HFFc6 (cell line): ENCODE data around the gene MRGPRX2. TPM values are rescaled to one million over a fixed set of nuclear protein-coding genes. Genes with fewer than 3 reads are reported as not detected.
A peak's percentile ranks its signal among the peaks of the same experiment; 100 is the strongest.

Source experiments
- DNase-seq: peaks from one replicate; pipeline ENCODE4 v3.0.0-alpha.2; 2018
- H3K27ac Mint-ChIP-seq: 2 replicates; pipeline ENCODE4 v1.8.0; 2020; ENCODE audit warnings: mild to moderate bottlenecking, mixed read lengths
- H3K27me3 Mint-ChIP-seq: 2 replicates; pipeline ENCODE4 v1.8.0; 2021; ENCODE audit warnings: mild to moderate bottlenecking, moderate library complexity, mixed read lengths; ENCODE audit not compliant: insufficient read depth
- H3K36me3 Mint-ChIP-seq: 2 replicates; pipeline ENCODE4 v1.8.0; 2021; ENCODE audit warnings: low read depth, mixed read lengths
- H3K4me1 Mint-ChIP-seq: 2 replicates; pipeline ENCODE4 v1.8.0; 2020; ENCODE audit warnings: low read depth, mixed read lengths
- H3K4me3 Mint-ChIP-seq: 2 replicates; pipeline ENCODE4 v1.8.0; 2020; ENCODE audit warnings: mild to moderate bottlenecking, moderate library complexity, mixed read lengths
- H3K9me3 Mint-ChIP-seq: 2 replicates; pipeline ENCODE4 v1.8.0; 2020; ENCODE audit warnings: mild to moderate bottlenecking, mixed read lengths
- CTCF ChIP-seq: fragments of 200-600 bp; sonication (generic); IDR thresholded peaks from 2 replicates; pipeline ENCODE4 v1.5.0; 2021; ENCODE audit warnings: antibody characterized with exemption, mild to moderate bottlenecking
- total RNA-seq, 6 experiments: library from RNA; stranded (reverse); fragmentation: NEBNext Ultra II Directional; extraction: Animal tissue kit (Norgen Biotek cat#: 25700); gene quantifications; 2 replicates in 1 of 6; 3 replicates in 5 of 6; pipeline ENCODE4 v1.2.3, GENCODE V29; 2021

The MRGPRX2 gene
- total RNA-seq, 6 experiments from 2014 or later, result not detected

DNA sequence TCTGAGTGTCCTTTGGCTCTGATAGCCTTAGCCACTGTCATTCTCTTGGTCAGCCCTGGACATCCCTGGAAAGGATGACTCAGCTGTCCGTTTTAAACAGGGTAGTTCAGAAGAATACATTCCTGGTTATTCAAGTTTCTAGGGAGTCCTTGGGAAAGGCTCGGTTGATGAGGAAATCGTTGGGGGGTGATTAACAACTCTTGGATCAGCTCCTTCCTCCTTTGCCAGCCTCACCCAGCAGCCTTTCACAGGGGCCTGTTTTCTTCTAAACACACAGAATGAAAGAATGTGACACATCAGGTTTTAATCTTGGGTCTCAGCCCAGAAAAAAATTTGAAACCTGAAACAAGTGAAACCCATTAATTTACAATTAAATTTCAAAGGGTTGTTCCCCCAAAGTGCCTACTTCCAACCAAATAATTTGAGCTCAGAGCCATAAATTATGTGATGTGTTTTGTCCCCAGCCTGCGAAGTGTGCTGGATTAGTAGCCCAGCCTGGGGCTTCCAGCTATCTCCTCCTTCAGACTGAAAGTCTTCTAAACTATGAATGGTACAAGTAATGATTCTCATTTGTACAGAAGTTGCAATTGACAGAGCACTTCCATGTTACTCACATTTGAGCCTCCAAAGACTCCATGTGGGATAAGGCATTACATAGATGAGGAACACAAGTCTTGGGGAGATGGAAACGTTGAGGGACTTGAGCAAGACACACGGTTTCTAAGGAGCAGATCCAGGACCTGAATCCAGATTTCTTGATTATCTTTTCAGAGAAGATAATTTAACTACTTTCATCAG is 19.3 kb upstream of the MRGPRX2 start:
- no peak for TF ChIP-seq CTCF
- peak; percentile 93 for DNase-seq
- Mint-ChIP-seq H3K4me1 (peaks cover 71% of the 10 kb centered on the region), H3K27ac (peak overlapping the region; percentile 86), H3K27me3 (peaks cover 1% of the 10 kb centered on the region), H3K9me3 (no peaks in the 10 kb centered on the region), H3K36me3 (peaks cover 5% of the 10 kb centered on the region; the same call in 1 of the 2 replicates), H3K4me3 (peak overlapping the region; percentile 42)

DNA sequence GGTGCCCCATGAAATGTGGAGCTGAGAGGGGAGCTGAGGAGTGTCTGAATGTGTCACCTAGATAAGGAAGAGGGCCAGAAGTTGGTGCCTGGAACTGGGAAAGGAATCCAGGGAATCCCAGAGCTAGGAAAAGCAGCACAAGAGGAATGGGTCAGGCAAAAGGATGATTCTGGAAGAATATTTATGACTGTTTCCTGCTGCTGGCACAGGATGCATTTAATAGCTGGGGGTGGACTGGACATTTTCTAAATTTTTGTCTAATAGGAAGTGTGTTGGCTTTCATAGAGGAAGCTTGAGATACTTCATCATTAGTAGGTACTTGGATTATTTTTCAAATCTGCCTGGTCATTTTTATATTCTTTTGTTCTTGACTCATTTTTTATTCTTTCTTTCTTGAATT is 17.4 kb upstream of the MRGPRX2 start:
- no peak for TF ChIP-seq CTCF
- peaks cover 1% of the 10 kb centered on the region for H3K27me3 Mint-ChIP-seq
- H3K9me3 Mint-ChIP-seq, result no peaks in the 10 kb centered on the region
- peak overlapping the region; percentile 5; the same call in 1 of the 2 replicates for H3K27ac Mint-ChIP-seq
- H3K4me3 Mint-ChIP-seq, result no peak overlapping the region
- peak; percentile 5 for DNase-seq
- peaks cover 60% of the 10 kb centered on the region for H3K4me1 Mint-ChIP-seq
- no peaks in the 10 kb centered on the region for H3K36me3 Mint-ChIP-seq

DNA sequence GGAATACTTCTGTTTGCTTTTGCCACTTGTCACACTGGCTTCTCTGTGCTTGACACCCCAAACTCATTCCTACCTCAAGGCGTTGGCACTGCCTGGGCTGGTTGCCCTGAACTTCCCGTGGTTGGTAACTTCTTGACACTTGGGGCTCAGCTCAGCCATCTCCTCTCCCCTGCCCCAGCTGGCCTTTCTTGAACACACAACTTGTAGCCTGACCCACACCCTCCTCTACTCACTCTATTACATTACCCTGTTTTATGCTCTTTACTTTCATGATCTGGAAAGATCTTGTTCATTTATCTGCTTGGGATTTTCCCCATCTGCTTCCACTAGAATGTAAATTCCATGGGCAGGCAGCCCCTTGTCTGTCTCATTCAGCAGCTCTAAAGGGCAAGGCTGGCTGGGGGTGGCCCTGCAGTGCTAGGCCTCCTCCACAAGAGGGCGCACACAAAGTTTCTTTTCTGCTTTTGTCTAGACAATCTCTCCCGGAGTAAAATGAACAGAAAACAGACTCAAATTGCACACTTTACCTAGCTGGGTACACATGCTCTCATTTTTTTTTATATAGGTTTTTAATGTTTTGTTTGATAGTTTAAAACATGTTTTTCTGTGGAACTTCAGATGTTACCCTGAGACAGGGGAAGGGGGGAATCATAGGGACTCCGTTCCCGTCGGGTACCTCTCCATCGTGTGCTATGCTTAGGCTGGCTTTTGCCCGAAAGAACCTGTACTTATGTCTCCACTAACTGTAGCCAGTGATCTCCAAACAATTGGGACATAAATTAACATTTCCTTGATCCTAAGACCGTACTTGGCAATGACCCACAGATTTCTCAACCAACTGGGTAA is 16.4 kb upstream of the MRGPRX2 start:
- H3K36me3 Mint-ChIP-seq, result no peaks in the 10 kb centered on the region
- peaks cover 1% of the 10 kb centered on the region; the same call in 1 of the 2 replicates for H3K27me3 Mint-ChIP-seq
- no peaks in the 10 kb centered on the region for H3K9me3 Mint-ChIP-seq
- peak; percentile 99 for TF ChIP-seq CTCF
- H3K4me1 Mint-ChIP-seq, result peaks cover 50% of the 10 kb centered on the region
- no peak overlapping the region for H3K27ac Mint-ChIP-seq
- peak; percentile 47 for DNase-seq
- H3K4me3 Mint-ChIP-seq, result no peak overlapping the region

- DNase-seq, result no peak
- Mint-ChIP-seq H3K4me1 (peaks cover 41% of the 10 kb centered on the region), H3K4me3 (no peak overlapping the region), H3K27ac (no peak overlapping the region), H3K36me3 (no peaks in the 10 kb centered on the region), H3K27me3 (peaks cover 1% of the 10 kb centered on the region; the same call in 1 of the 2 replicates), H3K9me3 (no peaks in the 10 kb centered on the region)
- TF ChIP-seq CTCF, result no peak
These were observed 15.1 kb upstream of the MRGPRX2 start for GRCh38 chr11:19075636-19076035.

GRCh38 chr11:19073454-19074415 is 13.2 kb upstream of the MRGPRX2 start:
- H3K36me3 Mint-ChIP-seq, result no peaks in the 10 kb centered on the region
- peaks cover 22% of the 10 kb centered on the region for H3K4me1 Mint-ChIP-seq
- no peak for DNase-seq
- H3K27ac Mint-ChIP-seq, result no peak overlapping the region
- H3K27me3 Mint-ChIP-seq, result peaks cover 7% of the 10 kb centered on the region; the same call in 1 of the 2 replicates
- H3K9me3 Mint-ChIP-seq, result no peaks in the 10 kb centered on the region
- no peak overlapping the region for H3K4me3 Mint-ChIP-seq
- TF ChIP-seq CTCF, result no peak
